Measurements from ENCODE around the gene CSRP1. TPM values are rescaled to one million over a fixed set of nuclear protein-coding genes. Genes with fewer than 3 reads are reported as not detected.

Gene CSRP1
- total RNA-seq, 1 donor from 2014 or later, result 11.4 TPM

GRCh38 chr1:201503397-201504176 is 3.3 kb downstream of the CSRP1 start:
- TF ChIP-seq CTCF (IDR thresholded peaks at IDR 0.05; ENCODE audit: unreplicated experiment), result no peak
- Mint-ChIP-seq H3K36me3 (no peaks in the 10 kb centered on the region), H3K27ac (peak overlapping the region; percentile 99), H3K27me3 (ENCODE audit: low read depth) (no peaks in the 10 kb centered on the region), H3K9me3 (no peaks in the 10 kb centered on the region), H3K4me1 (peaks cover 62% of the 10 kb centered on the region), H3K4me3 (peak overlapping the region; percentile 18)
- DNase-seq (ENCODE audit: low spot score in 2 of 2, unreplicated experiment in 2 of 2), result peak; percentile 56 to 76

- Mint-ChIP-seq H3K27ac (peak overlapping the region; percentile 99), H3K27me3 (ENCODE audit: low read depth) (no peaks in the 10 kb centered on the region), H3K9me3 (no peaks in the 10 kb centered on the region), H3K36me3 (no peaks in the 10 kb centered on the region), H3K4me1 (peaks cover 62% of the 10 kb centered on the region), H3K4me3 (no peak overlapping the region)
- DNase-seq (ENCODE audit: low spot score in 2 of 2, unreplicated experiment in 2 of 2), result no peak
- no peak for TF ChIP-seq CTCF (IDR thresholded peaks at IDR 0.05; ENCODE audit: unreplicated experiment)
These were observed 4.4 kb downstream of the CSRP1 start for GRCh38 chr1:201502511-201502857.

- no peak overlapping the region for H3K4me3 Mint-ChIP-seq
- H3K9me3 Mint-ChIP-seq, result no peaks in the 10 kb centered on the region
- H3K4me1 Mint-ChIP-seq, result peaks cover 62% of the 10 kb centered on the region
- DNase-seq (ENCODE audit: low spot score in 2 of 2, unreplicated experiment in 2 of 2), result no peak
- H3K27me3 Mint-ChIP-seq (ENCODE audit: low read depth), result no peaks in the 10 kb centered on the region
- TF ChIP-seq CTCF (IDR thresholded peaks at IDR 0.05; ENCODE audit: unreplicated experiment), result no peak
- H3K36me3 Mint-ChIP-seq, result no peaks in the 10 kb centered on the region
- peak overlapping the region; percentile 99 for H3K27ac Mint-ChIP-seq
These were observed 5.0 kb downstream of the CSRP1 start for GRCh38 chr1:201501812-201502510.

- Mint-ChIP-seq H3K27me3 (ENCODE audit: low read depth) (no peaks in the 10 kb centered on the region), H3K4me1 (peaks cover 66% of the 10 kb centered on the region), H3K36me3 (no peaks in the 10 kb centered on the region), H3K4me3 (no peak overlapping the region), H3K9me3 (no peaks in the 10 kb centered on the region), H3K27ac (peak overlapping the region; percentile 98)
- DNase-seq (ENCODE audit: low spot score in 2 of 2, unreplicated experiment in 2 of 2), result no peak
- no peak for TF ChIP-seq CTCF (IDR thresholded peaks at IDR 0.05; ENCODE audit: unreplicated experiment)
These were observed 5.8 kb downstream of the CSRP1 start for GRCh38 chr1:201501144-201501543.

- DNase-seq (ENCODE audit: low spot score in 2 of 2, unreplicated experiment in 2 of 2), result no peak
- Mint-ChIP-seq H3K4me3 (no peak overlapping the region), H3K9me3 (no peaks in the 10 kb centered on the region), H3K27me3 (ENCODE audit: low read depth) (no peaks in the 10 kb centered on the region), H3K4me1 (peaks cover 67% of the 10 kb centered on the region), H3K27ac (peak overlapping the region; percentile 98), H3K36me3 (no peaks in the 10 kb centered on the region)
- TF ChIP-seq CTCF (IDR thresholded peaks at IDR 0.05; ENCODE audit: unreplicated experiment), result no peak
These were observed 6.2 kb downstream of the CSRP1 start for GRCh38 chr1:201500670-201501120.

All from mesothelial cell of epicardium (in vitro differentiated cells).